ENCODE data around the gene ABCA13.

GRCh38 chr7:48261696-48262095 is 90.4 kb downstream of the ABCA13 start:
- TF ChIP-seq TAF1 (IDR thresholded peaks at IDR 0.05; ENCODE audit: borderline replicate concordance, low read depth, low read length) (no peak), REST (IDR thresholded peaks at IDR 0.05; ENCODE audit: low read depth, low read length) (no peak), GABPA (IDR thresholded peaks at IDR 0.05; ENCODE audit: low read depth) (no peak), MAX (IDR thresholded peaks at IDR 0.05; ENCODE audit: low read depth) (no peak), EZH2phosphoT487 (IDR thresholded peaks at IDR 0.05; ENCODE audit: borderline replicate concordance, low read depth) (no peak), RCOR1 (IDR thresholded peaks at IDR 0.05; ENCODE audit: low read length) (no peak), RXRA (IDR thresholded peaks at IDR 0.05; ENCODE audit: borderline replicate concordance, low read depth) (no peak), EP300 (IDR thresholded peaks at IDR 0.05; ENCODE audit: borderline replicate concordance in 1 of 2, low read depth in 1 of 2, low read length in 1 of 2) (no peak), CTCF (IDR thresholded peaks at IDR 0.05) (no peak), GATA2 (CRISPR knock-in tag; IDR thresholded peaks at IDR 0.05) (no peak), USF2 (IDR thresholded peaks at IDR 0.05; ENCODE audit: borderline replicate concordance, low read depth, low read length) (no peak), RFX5 (IDR thresholded peaks at IDR 0.05; ENCODE audit: low read length) (no peak), SIN3A (IDR thresholded peaks at IDR 0.05; ENCODE audit: borderline replicate concordance, low read depth, low read length) (no peak), NFIC (IDR thresholded peaks at IDR 0.05; ENCODE audit: borderline replicate concordance) (no peak)
